ENCODE results near the gene HADHA.

HADHA gene

DNA sequence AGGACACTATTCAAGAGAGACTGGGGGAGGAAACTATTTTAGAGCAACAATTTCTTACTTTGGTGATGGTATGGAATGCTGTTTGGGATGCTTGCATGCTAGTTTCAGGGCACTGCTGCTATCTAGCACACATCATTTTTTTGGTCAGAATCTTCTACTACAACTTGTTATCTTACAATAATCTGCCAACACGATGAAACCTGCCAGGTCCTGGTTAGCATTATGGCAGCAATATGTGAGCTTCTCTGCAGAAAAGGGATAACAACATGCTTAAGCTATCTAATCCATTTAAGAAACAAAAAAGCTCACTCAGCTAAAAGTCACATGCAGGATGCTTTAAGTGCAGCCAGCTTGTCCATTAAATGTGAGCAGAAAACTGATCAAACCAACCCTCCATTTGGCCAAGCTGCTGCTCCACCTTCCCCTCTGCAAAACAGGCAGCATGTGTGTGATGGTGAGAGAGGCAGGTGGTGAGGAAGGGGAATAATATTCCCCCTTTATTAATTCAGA lies 41.4 kb downstream of the HADHA start:
- ChIA-PET CTCF (interaction anchor here (0.8 kb wide), 1 partner anchor 14 kb away, joined by 4 read pairs; no protein-coding TSS in a partner anchor), POLR2A (no interaction called here)
- TF ChIP-seq, protein P1, sequence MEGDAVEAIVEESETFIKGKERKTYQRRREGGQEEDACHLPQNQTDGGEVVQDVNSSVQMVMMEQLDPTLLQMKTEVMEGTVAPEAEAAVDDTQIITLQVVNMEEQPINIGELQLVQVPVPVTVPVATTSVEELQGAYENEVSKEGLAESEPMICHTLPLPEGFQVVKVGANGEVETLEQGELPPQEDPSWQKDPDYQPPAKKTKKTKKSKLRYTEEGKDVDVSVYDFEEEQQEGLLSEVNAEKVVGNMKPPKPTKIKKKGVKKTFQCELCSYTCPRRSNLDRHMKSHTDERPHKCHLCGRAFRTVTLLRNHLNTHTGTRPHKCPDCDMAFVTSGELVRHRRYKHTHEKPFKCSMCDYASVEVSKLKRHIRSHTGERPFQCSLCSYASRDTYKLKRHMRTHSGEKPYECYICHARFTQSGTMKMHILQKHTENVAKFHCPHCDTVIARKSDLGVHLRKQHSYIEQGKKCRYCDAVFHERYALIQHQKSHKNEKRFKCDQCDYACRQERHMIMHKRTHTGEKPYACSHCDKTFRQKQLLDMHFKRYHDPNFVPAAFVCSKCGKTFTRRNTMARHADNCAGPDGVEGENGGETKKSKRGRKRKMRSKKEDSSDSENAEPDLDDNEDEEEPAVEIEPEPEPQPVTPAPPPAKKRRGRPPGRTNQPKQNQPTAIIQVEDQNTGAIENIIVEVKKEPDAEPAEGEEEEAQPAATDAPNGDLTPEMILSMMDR (IDR thresholded peaks at IDR 0.05; ENCODE audit: control extremely low read depth, extremely low read depth, low read depth, missing control alignments) = no peak
- DNase-seq (ENCODE audit: extremely low spot score) = no peak

- TF ChIP-seq, protein P1 (IDR thresholded peaks at IDR 0.05; ENCODE audit: control extremely low read depth, extremely low read depth, low read depth, missing control alignments) = no peak
- ChIA-PET POLR2A (no interaction called here), CTCF (interaction anchor here (1.8 kb wide), 1 partner anchor 12 kb away, joined by 6 read pairs; no protein-coding TSS in a partner anchor)
- no peak for DNase-seq (ENCODE audit: extremely low spot score)
These were observed 46.9 kb downstream of the HADHA start for GRCh38 chr2:26197516-26197915.

DNA sequence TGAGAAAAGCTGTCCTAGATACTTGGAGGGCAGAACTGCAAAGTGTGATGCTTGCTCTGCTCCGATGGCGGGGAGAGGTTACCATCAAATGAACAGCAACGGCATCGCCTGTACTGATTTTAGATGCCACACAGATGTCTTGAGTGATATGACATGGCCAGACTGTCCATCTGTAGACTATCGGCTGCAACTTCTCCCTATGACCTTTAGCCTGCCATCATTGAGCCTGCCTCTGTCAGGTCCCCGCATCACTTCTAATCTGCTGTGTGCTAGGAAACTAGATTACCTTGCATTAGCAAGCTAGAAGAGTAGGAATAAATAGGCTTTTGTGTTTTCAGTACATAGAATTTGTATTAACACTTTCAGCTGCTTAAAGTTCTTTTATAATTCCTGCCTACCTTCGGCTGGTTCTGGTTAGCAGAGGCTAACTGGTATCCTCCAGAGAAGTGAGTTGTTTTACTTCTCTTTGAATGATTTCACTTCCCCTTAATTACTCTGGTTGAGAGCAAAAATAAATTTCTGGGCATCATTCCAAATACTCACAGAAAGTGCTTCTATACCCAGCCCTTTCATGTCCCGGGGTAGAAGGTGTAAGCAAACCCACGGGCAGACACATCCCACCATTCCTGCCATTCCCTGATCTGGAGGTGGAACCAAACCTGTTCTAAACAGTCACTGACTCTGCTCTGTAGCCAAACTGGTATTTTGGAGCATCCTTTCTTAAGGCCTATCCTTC lies 47.6 kb downstream of the HADHA start:
- ChIA-PET CTCF (no interaction called here), POLR2A (no interaction called here)
- TF ChIP-seq, protein P1 (IDR thresholded peaks at IDR 0.05; ENCODE audit: control extremely low read depth, extremely low read depth, low read depth, missing control alignments) = no peak
- peak; percentile 46 for DNase-seq (ENCODE audit: extremely low spot score)

- ChIA-PET CTCF (interaction anchor here (1.4 to 4.0 kb wide), 3 partner anchors 10 to 107 kb away, joined by 3 to 21 read pairs (median 4); no protein-coding TSS in a partner anchor), POLR2A (no interaction called here)
- DNase-seq (ENCODE audit: extremely low spot score) = no peak
- TF ChIP-seq, protein P1 (IDR thresholded peaks at IDR 0.05; ENCODE audit: control extremely low read depth, extremely low read depth, low read depth, missing control alignments) = no peak
These were observed 49.1 kb downstream of the HADHA start for GRCh38 chr2:26195040-26195984.

DNA sequence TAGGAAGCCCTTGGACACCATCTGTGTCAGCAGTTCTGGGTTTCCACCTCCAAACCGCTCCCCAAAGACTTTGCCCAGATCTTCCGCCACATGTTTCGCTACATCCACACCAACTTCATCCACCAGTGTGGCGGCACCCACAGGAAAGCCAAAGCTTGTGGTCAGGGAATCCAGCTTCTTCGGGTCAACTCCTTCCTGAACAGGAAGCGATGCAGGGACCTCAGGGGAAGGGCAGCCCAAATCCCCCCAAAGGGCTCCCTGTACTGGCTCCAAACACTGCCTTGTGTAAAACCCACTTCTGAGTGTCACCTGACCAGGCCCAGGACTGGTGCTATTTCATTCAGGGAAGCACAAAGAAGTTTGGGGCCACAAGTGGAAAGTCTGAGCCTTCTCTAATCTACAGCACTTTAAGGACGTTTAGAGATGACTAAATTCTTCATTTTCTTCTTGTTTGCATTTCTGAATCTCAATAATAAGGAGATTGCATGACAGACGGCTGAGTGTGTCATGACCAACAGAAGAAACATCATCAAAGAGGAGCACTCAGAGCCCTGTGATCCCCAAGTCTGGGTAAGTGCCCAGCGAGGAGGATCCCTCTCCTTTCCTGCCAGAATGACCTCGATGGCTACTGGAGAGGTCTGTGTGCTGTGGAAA lies 50.7 kb downstream of the HADHA start:
- ChIA-PET POLR2A (no interaction called here), CTCF (interaction anchor here (1.8 to 4.0 kb wide), 2 partner anchors 9 to 12 kb away, joined by 4 to 21 read pairs; no protein-coding TSS in a partner anchor)
- TF ChIP-seq, protein P1 (IDR thresholded peaks at IDR 0.05; ENCODE audit: control extremely low read depth, extremely low read depth, low read depth, missing control alignments) = no peak
- DNase-seq (ENCODE audit: extremely low spot score) = no peak

Measured in GM10248 (cell line).